Fibroblast of lung (primary cell): ENCODE measurements around the gene ATP11C.

Experiments used
- EZH2 ChIP-seq: IDR thresholded peaks from 2 replicates; pipeline ENCODE4 v1.5.1; 2012; ENCODE audit warnings: low read length, control low read depth, mild to moderate bottlenecking; ENCODE audit errors: missing control alignments
- TF ChIP-seq, protein P1 (sequence below), 2 donors: IDR thresholded peaks in 1 of 2; conservative IDR thresholded peaks in 1 of 2; 1 replicate in 1 of 2; 2 replicates in 1 of 2; pipeline ENCODE4 v1.5.1; 2011 to 2012; ENCODE audit warnings: low read length in 2 of 2, control low read depth in 1 of 2, inconsistent platforms in 1 of 2, low read depth in 1 of 2, mild to moderate bottlenecking in 1 of 2

GRCh38 chrX:139882299-139882698 is 50.6 kb downstream of the ATP11C start:
- TF ChIP-seq, protein P1, sequence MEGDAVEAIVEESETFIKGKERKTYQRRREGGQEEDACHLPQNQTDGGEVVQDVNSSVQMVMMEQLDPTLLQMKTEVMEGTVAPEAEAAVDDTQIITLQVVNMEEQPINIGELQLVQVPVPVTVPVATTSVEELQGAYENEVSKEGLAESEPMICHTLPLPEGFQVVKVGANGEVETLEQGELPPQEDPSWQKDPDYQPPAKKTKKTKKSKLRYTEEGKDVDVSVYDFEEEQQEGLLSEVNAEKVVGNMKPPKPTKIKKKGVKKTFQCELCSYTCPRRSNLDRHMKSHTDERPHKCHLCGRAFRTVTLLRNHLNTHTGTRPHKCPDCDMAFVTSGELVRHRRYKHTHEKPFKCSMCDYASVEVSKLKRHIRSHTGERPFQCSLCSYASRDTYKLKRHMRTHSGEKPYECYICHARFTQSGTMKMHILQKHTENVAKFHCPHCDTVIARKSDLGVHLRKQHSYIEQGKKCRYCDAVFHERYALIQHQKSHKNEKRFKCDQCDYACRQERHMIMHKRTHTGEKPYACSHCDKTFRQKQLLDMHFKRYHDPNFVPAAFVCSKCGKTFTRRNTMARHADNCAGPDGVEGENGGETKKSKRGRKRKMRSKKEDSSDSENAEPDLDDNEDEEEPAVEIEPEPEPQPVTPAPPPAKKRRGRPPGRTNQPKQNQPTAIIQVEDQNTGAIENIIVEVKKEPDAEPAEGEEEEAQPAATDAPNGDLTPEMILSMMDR (conservative IDR thresholded peaks at IDR 0.05 in 1 of 2, IDR thresholded peaks at IDR 0.05 in 1 of 2; ENCODE audit: low read depth in 1 of 2, low read length in 2 of 2), result no peak
- no peak for TF ChIP-seq EZH2
